Left lung (tissue), 10 donors: ENCODE measurements around the gene SAMD4B. TPM values are rescaled to one million over a fixed set of nuclear protein-coding genes. Genes with fewer than 3 reads are reported as not detected.

Experiments used
- ATAC-seq: fragments of 200-7000 bp; cut with Tn5 transposase; one replicate; pipeline ENCODE4 v1.9.1; 2020; ENCODE audit warnings: moderate library complexity
- DNase-seq, 4 donors: peaks; one replicate each; pipeline ENCODE4 v3.0.0-alpha.2; 2013 to 2020
- H3K27ac ChIP-seq, 2 donors: fragments of 200-600 bp; sonication (generic) in 1 of 2; one replicate each; pipeline versions ENCODE4 v1.5.0 to v1.8.0; 2020 to 2021
- H3K27me3 ChIP-seq, 2 donors: fragments of 200-600 bp; sonication (generic) in 1 of 2; one replicate each; pipeline versions ENCODE4 v1.5.0 to v1.8.0; 2020 to 2021
- H3K36me3 ChIP-seq, 2 donors: fragments of 200-600 bp; sonication (generic) in 1 of 2; one replicate each; pipeline versions ENCODE4 v1.5.0 to v1.8.0; 2020 to 2021
- H3K4me1 ChIP-seq, 2 donors: fragments of 200-600 bp; one replicate each; pipeline ENCODE4 v1.8.0; 2021
- H3K4me3 ChIP-seq, 2 donors: fragments of 200-600 bp; sonication (generic) in 1 of 2; one replicate each; pipeline versions ENCODE4 v1.5.0 to v1.8.0; 2020 to 2021; ENCODE audit warnings: mild to moderate bottlenecking in 1 of 2
- H3K9me3 ChIP-seq, 2 donors: fragments of 200-600 bp; sonication (generic) in 1 of 2; one replicate each; pipeline versions ENCODE4 v1.5.0 to v1.8.0; 2020 to 2021
- intact Hi-C, 2 donors: fragments of 100-400 bp; cut with DNase I; formaldehyde crosslinking; loops; one replicate each; pipeline versions ENCODE4 v1.11.2 to v1.14.2; 2022
- polyA plus RNA-seq, 6 donors: library from polyadenylated mRNA; unstranded; fragments of 120-200 nt; gene quantifications; one replicate each; pipeline ENCODE4 v1.2.1, GENCODE V29; 2013; ENCODE audit not compliant: insufficient read length in 6 of 6
- total RNA-seq, 2 donors: library from RNA; stranded (reverse); fragmentation: NEBNext Ultra II Directional; extraction: Animal tissue kit (Norgen Biotek cat#: 25700); gene quantifications; one replicate each; pipeline ENCODE4 v1.2.1, GENCODE V29; 2021
- TF ChIP-seq, protein P1 (sequence below), 2 donors: fragments of 200-600 bp; sonication (generic) in 1 of 2; IDR thresholded peaks; one replicate each; pipeline versions ENCODE4 v1.5.0 to v1.8.0; 2021; ENCODE audit warnings: antibody characterized with exemption in 2 of 2
- donor health status: DM: no; HTN: yes; CAD: no.
- donor health status: DM: no; HTN: no; CAD: no.

The SAMD4B gene
- total and polyA plus RNA-seq, 8 donors, result 74.1 to 127 (median 107) TPM

DNA sequence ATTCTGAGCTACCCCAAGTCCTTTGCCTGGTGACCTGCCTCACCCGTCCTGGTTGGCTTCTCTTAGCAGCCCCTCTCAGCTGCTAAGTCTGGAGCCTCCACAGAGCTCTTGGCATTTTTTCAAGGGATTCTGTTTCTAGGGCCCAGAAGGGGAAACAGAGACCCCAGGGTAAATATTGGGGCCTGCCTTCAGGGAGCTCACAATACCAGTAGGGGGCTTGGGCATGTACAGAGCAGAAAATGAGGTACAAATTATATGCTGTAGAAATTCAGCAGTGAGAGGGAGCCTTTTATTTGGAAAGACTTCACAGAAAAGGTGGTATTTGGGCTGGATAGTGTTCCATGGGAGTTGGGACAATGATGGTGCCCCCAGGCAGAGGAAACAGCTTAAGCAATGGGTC is 3.7 kb downstream of the SAMD4B start:
- TF ChIP-seq, protein P1, sequence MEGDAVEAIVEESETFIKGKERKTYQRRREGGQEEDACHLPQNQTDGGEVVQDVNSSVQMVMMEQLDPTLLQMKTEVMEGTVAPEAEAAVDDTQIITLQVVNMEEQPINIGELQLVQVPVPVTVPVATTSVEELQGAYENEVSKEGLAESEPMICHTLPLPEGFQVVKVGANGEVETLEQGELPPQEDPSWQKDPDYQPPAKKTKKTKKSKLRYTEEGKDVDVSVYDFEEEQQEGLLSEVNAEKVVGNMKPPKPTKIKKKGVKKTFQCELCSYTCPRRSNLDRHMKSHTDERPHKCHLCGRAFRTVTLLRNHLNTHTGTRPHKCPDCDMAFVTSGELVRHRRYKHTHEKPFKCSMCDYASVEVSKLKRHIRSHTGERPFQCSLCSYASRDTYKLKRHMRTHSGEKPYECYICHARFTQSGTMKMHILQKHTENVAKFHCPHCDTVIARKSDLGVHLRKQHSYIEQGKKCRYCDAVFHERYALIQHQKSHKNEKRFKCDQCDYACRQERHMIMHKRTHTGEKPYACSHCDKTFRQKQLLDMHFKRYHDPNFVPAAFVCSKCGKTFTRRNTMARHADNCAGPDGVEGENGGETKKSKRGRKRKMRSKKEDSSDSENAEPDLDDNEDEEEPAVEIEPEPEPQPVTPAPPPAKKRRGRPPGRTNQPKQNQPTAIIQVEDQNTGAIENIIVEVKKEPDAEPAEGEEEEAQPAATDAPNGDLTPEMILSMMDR (IDR thresholded peaks at IDR 0.05), result no peak
- peaks cover 11 to 44% of the 10 kb centered on the region in 2 donors for H3K4me1 ChIP-seq
- intact Hi-C loops, result no loop called here
- no peak for DNase-seq
- peaks cover 0 to 28% of the 10 kb centered on the region in 2 donors for H3K36me3 ChIP-seq
- no peak overlapping the region for H3K4me3 ChIP-seq
- no peaks in the 10 kb centered on the region for H3K9me3 ChIP-seq
- no peaks in the 10 kb centered on the region for H3K27me3 ChIP-seq
- ATAC-seq, result no peak
- H3K27ac ChIP-seq, result no peak overlapping the region

DNA sequence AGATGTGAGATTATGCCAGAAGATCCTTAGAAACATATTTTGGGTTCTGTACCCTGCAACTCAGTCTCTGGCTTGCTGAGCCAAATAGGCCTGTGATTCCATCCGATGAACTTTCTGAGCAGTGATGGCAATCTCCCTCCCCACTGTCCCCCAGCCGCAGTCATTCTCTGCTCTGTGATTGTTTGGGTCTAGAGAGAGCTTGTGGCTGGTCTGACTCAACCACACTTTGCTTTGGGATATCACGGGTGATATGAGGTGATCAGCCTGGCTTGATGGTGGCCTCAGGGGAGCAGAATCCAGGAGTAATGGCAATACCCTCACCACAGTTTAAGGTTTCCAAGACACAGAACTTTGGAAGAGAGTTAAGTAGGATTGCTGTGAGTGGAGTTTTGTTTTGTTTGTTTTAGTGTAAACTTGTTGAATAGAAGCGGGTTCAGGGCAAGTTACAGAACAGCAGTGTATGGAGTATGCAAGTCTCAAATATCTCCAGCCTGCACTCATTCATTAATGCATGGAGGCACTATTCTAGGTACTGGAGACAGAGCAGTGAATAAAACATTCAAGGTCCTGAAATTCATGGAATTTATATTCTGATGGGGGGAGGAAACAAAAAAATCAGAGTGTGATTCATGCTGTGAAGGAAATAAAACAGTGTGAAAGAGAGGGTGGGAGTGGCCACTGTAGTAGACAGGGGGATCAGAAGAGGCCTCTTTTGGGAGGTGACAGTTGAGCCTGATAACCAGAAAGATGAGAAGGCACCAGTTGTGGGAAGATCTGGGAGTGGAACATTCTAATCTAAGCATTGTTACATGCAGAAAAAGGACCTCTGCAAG is 5.3 kb downstream of the SAMD4B start:
- Histone ChIP-seq H3K36me3 (peaks cover 0 to 44% of the 10 kb centered on the region in 2 donors), H3K9me3 (no peaks in the 10 kb centered on the region), H3K4me1 (peaks cover 9 to 48% of the 10 kb centered on the region in 2 donors), H3K4me3 (no peak overlapping the region), H3K27ac (no peak overlapping the region), H3K27me3 (no peaks in the 10 kb centered on the region)
- TF ChIP-seq, protein P1 (IDR thresholded peaks at IDR 0.05), result no peak
- ATAC-seq (no peak), DNase-seq (no peak)
- intact Hi-C loops, result no loop called here

DNA sequence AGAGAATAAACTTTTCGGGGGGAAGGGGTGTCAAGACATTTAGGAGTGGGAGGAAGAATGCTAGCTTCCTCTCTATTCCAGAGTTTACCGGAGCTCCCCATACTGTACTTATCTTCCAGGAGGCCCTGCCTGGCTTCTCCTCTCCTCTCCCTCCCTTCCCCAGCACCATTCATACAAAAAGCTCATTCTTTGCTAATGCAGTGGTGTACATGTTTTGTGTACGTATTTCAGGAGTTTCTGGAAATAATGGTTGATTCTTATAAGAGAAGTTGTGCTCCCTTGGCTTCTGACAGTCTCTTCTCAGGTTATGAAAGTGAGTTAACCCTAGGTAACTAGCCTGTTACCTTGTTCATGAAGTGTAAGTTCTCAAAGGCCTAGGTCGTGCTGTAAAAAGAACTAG is 7.1 kb downstream of the SAMD4B start:
- Histone ChIP-seq H3K4me3 (no peak overlapping the region), H3K36me3 (peaks cover 0 to 61% of the 10 kb centered on the region in 2 donors), H3K4me1 (peaks cover 5 to 33% of the 10 kb centered on the region in 2 donors), H3K27ac (no peak overlapping the region), H3K9me3 (no peaks in the 10 kb centered on the region), H3K27me3 (no peaks in the 10 kb centered on the region)
- ATAC-seq (no peak), DNase-seq (no peak)
- intact Hi-C loops, result no loop called here
- TF ChIP-seq, protein P1 (IDR thresholded peaks at IDR 0.05), result no peak

DNA sequence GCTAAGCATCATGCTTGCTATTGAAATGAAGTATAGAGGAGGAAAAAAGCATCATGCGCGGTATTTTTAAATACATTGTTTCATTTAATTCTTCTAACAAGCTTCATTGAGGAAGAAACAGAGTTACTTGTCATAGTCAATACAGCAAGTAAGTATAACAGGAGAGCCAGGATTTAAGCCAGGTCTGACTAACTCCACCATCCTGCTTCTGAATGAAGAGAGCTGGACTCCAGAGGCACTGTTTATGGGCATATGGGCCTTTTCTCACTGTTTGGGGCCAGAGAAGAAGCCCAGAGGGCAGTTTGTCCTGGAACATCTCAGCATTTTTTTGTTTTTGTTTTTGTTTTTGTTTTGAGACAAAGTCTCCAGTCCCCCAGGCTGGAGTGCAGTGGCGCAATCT is 7.9 kb downstream of the SAMD4B start:
- Histone ChIP-seq H3K9me3 (no peaks in the 10 kb centered on the region), H3K27me3 (no peaks in the 10 kb centered on the region), H3K27ac (no peak overlapping the region), H3K4me3 (no peak overlapping the region), H3K4me1 (peaks cover 0 to 26% of the 10 kb centered on the region in 2 donors), H3K36me3 (peaks cover 0 to 70% of the 10 kb centered on the region in 2 donors)
- ATAC-seq (no peak), DNase-seq (no peak)
- intact Hi-C loops, result no loop called here
- TF ChIP-seq, protein P1 (IDR thresholded peaks at IDR 0.05), result no peak

DNA sequence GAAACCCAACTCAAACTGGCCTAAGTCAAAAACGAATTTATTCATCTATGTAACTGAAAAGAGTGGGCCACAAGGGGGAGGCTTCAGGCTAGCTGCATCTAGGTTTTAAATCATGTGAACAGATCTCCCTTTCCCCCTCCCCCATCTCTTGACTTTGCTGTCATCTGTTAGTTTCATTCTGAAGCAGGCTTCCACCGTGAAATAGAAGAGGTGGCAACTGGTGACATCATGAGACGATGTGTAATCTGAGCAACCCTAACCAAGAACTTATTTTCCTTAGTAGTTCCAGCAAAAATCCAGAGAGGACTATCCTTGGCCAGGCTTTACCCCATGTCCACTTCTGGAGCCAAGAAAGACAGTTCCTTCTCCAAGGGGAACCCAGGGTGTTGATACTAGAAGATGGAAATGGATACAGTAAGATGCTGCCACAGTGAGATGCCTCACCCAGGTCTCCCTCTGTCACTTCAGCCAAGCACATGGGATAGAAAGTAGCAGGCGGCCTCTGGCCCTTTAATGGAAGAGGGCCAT is 9.4 kb downstream of the SAMD4B start:
- intact Hi-C loops, result no loop called here
- Histone ChIP-seq H3K4me1 (peaks cover 0 to 14% of the 10 kb centered on the region in 2 donors), H3K36me3 (peaks cover 0 to 84% of the 10 kb centered on the region in 2 donors), H3K27ac (no peak overlapping the region), H3K9me3 (no peaks in the 10 kb centered on the region), H3K4me3 (no peak overlapping the region), H3K27me3 (no peaks in the 10 kb centered on the region)
- ATAC-seq, result no peak
- TF ChIP-seq, protein P1 (IDR thresholded peaks at IDR 0.05), result no peak
- no peak for DNase-seq
